Measurements from ENCODE around the gene PLSCR2. TPM values are rescaled to one million over a fixed set of nuclear protein-coding genes. Genes with fewer than 3 reads are reported as not detected.

The PLSCR2 gene
- total RNA-seq, 1 experiment from 2014 or later: 0.54 TPM

- Histone ChIP-seq H3K9me3 (ENCODE audit: control insufficient read depth, insufficient read depth, low read depth, low read length) (no peaks in the 10 kb centered on the region), H3K4me1 (ENCODE audit: control insufficient read depth, insufficient read depth, low read length) (no peaks in the 10 kb centered on the region), H3K27me3 (ENCODE audit: control insufficient read depth, insufficient read depth, low read length) (no peaks in the 10 kb centered on the region), H3K36me3 (ENCODE audit: control insufficient read depth, insufficient read depth, low read length) (no peaks in the 10 kb centered on the region), H3K4me3 (ENCODE audit: low read depth in 2 of 2, low read length in 2 of 2) (no peak overlapping the region), H3K27ac (ENCODE audit: low read length) (no peak overlapping the region)
- ChIA-PET POLR2A (no interaction called here), CTCF (no interaction called here)
- intact Hi-C loops (cut with micrococcal nuclease; ENCODE audit: unreplicated experiment) (no loop called here), in situ Hi-C loops (cut with HindIII; ENCODE audit: low pct_unique_long_range_greater_than_20kb, low sequenced_read_pairs) (no loop called here)
- BruUV-seq (replicated peaks): no TSS peak
- TF ChIP-seq TCF7L2 (IDR thresholded peaks at IDR 0.05; ENCODE audit: low read depth, low read length) (no peak), REST (IDR thresholded peaks at IDR 0.05; ENCODE audit: insufficient read depth in 1 of 2, low read depth in 2 of 2, low read length in 1 of 2) (no peak), SIN3A (IDR thresholded peaks at IDR 0.05; ENCODE audit: borderline replicate concordance, insufficient read depth, low read depth, low read length) (no peak), POLR2AphosphoS5 (IDR thresholded peaks at IDR 0.05; ENCODE audit: low read depth, low read length) (no peak)
- TF ChIP-seq, protein P1, sequence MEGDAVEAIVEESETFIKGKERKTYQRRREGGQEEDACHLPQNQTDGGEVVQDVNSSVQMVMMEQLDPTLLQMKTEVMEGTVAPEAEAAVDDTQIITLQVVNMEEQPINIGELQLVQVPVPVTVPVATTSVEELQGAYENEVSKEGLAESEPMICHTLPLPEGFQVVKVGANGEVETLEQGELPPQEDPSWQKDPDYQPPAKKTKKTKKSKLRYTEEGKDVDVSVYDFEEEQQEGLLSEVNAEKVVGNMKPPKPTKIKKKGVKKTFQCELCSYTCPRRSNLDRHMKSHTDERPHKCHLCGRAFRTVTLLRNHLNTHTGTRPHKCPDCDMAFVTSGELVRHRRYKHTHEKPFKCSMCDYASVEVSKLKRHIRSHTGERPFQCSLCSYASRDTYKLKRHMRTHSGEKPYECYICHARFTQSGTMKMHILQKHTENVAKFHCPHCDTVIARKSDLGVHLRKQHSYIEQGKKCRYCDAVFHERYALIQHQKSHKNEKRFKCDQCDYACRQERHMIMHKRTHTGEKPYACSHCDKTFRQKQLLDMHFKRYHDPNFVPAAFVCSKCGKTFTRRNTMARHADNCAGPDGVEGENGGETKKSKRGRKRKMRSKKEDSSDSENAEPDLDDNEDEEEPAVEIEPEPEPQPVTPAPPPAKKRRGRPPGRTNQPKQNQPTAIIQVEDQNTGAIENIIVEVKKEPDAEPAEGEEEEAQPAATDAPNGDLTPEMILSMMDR (IDR thresholded peaks at IDR 0.05): no peak
- DNase-seq (ENCODE audit: low read depth, low spot score) (no peak), ATAC-seq (no peak)
These were observed 19.7 kb downstream of the PLSCR2 start for GRCh38 chr3:146449613-146450012.

DNA sequence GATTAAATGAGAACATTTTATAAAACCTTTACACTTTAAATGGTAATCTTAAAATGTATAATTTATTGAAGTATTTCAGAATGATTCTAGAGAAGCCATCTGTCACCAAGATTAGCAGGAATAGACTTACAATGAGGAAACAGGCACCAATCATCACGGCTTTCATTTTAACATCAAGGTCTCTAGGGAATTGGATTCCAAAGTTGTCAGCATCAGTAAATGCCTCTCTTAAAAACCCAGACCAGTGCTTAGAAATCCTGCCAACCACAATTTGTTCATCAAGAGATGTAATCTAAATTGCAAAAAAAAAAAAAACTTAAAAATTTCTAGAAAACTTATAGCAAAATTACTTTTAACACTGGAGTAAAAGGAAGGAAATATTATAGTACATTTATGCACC lies 20.3 kb downstream of the PLSCR2 start:
- Histone ChIP-seq H3K4me1 (ENCODE audit: control insufficient read depth, insufficient read depth, low read length) (no peaks in the 10 kb centered on the region), H3K27ac (ENCODE audit: low read length) (no peak overlapping the region), H3K4me3 (ENCODE audit: low read depth in 2 of 2, low read length in 2 of 2) (no peak overlapping the region), H3K27me3 (ENCODE audit: control insufficient read depth, insufficient read depth, low read length) (no peaks in the 10 kb centered on the region), H3K36me3 (ENCODE audit: control insufficient read depth, insufficient read depth, low read length) (no peaks in the 10 kb centered on the region), H3K9me3 (ENCODE audit: control insufficient read depth, insufficient read depth, low read depth, low read length) (no peaks in the 10 kb centered on the region)
- no TSS peak for BruUV-seq (replicated peaks)
- ATAC-seq (no peak), DNase-seq (ENCODE audit: low read depth, low spot score) (no peak)
- CTCF ChIA-PET: no interaction called here
- TF ChIP-seq TCF7L2 (IDR thresholded peaks at IDR 0.05; ENCODE audit: low read depth, low read length): no peak
- no peak for TF ChIP-seq REST (IDR thresholded peaks at IDR 0.05; ENCODE audit: insufficient read depth in 1 of 2, low read depth in 2 of 2, low read length in 1 of 2)
- TF ChIP-seq SIN3A (IDR thresholded peaks at IDR 0.05; ENCODE audit: borderline replicate concordance, insufficient read depth, low read depth, low read length): no peak
- intact Hi-C loops (cut with micrococcal nuclease; ENCODE audit: unreplicated experiment): no loop called here
- in situ Hi-C loops (cut with HindIII; ENCODE audit: low pct_unique_long_range_greater_than_20kb, low sequenced_read_pairs): no loop called here
- POLR2A ChIA-PET: no interaction called here
